ENCODE measurements around the gene GALNT17. TPM values are rescaled to one million over a fixed set of nuclear protein-coding genes. Genes with fewer than 3 reads are reported as not detected.

GALNT17 gene
- total RNA-seq, 2 donors from 2014 or later = 0.35 to 2.4 TPM

DNA sequence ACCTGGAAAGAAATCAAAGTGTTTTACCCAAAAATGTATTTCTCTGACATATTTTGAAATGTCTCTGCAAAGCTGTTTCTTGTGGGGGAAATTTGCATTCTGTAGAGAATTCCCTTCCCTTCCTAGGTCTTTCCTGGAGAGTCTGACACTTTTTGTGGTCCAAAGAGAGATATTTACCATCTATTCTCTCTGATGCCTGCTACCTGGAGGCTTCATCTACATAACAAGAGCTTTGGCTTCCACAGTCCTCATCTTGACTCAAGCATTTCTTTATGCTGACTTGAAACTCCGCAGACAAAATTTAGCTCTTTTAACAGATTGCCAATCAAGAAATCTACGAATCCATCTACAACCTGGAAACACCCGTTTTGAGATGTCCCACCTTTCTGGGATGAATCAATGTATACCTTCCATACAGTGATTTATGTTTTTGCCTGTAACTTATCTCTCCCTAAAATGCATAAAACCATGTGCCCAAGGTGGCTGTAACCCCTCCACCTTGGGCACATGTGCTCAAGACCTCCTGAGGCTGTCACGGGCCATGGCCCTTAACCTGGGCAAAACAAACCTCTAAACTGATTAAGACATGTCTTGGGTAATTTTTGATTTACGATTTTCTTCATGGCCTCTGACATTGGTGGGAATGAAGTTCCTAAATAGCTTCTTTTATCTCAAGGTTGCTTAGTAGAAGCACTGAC is 334.7 kb downstream of the GALNT17 start:
- ATAC-seq (no peak), DNase-seq (no peak)
- intact Hi-C loops (cut with DNase I) = no loop called here

- intact Hi-C loops (cut with DNase I) = no loop called here
- no peak for DNase-seq
- no peak for ATAC-seq
Observed at GRCh38 chr7:71470326-71470725, 338.4 kb downstream of the GALNT17 start.

- intact Hi-C loops (cut with DNase I) = no loop called here
- no peak for DNase-seq
- ATAC-seq = no peak
Observed at GRCh38 chr7:71470830-71471229, 338.9 kb downstream of the GALNT17 start.

DNA sequence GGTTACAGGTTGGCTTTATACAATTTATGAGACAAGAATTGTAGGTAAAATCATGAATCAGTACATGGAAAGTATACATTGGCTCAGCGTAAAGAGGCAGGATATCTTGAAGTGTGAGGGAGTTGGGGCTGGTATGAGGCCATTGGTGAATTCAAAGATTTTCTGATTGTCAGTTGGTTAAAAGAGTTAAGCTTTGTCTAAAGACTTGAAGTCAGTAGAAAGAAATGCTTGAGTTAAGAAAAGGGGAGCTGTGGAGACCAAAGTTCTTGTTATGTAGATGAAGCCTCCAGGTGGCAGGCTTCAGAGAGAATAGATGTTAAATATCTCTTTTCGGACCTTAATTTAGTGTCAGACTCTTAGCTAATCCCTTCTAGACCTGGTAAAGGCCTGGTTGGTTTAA is 341.0 kb downstream of the GALNT17 start:
- no peak for DNase-seq
- intact Hi-C loops (cut with DNase I) = no loop called here
- ATAC-seq = no peak

- no peak for DNase-seq
- ATAC-seq = no peak
- intact Hi-C loops (cut with DNase I) = no loop called here
Observed at GRCh38 chr7:71473366-71473967, 341.5 kb downstream of the GALNT17 start.

DNA sequence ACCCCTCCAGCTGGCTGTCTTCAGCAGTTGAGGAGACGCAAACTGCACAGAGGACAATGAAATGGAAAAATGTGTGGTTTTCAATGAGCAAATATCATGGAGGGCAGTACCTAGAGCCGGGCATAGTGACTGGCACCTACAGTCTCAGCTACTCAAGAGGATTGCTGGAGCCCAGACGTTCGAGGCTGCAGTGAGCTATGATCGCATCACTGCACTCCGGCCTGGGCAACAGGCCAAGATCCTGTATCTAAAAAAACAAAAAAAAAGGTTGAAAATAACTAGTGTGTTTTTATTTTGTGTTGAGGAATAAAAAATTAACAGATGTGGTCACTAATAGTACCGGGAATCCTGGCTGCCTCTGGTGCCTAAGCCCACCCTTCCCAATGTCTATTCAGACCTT is 345.5 kb downstream of the GALNT17 start:
- intact Hi-C loops (cut with DNase I) = no loop called here
- DNase-seq (no peak), ATAC-seq (no peak)

DNA sequence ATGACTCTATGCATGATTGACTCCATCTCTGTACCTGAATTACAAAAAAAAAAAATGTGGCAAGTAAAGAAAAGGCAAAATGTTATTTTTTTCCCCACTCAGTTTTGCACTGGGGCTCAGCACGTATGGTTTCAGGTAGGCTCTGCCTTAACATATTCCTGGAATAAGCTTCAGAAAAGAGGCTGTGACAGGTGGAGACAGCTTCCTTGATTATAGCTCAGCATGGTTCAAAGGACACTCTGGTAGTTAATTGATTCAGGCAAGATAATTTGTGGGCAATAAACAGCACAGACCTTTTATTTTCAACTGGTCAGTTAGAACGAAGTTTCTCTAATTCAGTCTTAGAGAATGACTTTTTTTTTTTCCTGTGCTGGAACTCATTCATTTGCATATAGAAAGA is 347.3 kb downstream of the GALNT17 start:
- DNase-seq = no peak
- ATAC-seq = no peak
- intact Hi-C loops (cut with DNase I) = no loop called here

GRCh38 chr7:71480791-71481190 is 348.8 kb downstream of the GALNT17 start:
- ATAC-seq (no peak), DNase-seq (no peak)
- intact Hi-C loops (cut with DNase I) = no loop called here

DNA sequence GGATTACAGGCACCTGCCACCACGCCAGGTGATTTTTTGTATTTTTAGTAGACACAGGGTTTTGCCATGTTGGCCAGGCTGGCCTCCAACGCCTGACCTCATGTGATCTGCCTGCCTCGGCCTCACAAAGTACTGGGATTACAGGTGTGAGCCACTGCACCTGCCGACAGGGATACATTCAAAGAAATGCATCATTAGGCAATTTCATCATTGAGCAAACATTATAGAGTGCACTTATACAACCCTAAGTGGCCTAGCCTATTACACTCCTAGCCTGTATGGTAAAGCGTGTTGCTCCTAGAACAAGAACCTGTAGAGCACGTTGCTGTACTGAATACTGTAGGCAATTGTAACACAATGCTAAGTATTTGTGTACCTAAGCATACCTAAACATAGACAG is 350.3 kb downstream of the GALNT17 start:
- ATAC-seq (no peak), DNase-seq (no peak)

DNA sequence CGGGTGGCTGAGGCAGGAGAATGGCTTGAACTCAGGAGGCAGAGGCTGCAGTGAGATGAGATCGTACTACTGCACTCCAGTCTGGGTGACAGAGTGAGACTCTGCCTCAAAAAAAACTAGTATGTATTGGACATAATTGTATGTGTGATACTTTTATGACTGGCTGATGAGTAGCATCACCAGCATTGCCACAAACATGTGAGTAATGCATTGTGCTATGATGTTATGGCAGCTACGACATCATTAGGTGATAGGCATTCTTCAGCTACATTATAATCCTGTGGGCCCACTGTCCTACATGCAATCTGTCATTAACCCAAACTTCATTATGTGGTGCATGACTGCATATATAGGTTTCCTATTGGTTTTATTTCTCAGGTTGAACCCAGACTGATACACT is 352.4 kb downstream of the GALNT17 start:
- DNase-seq = no peak
- no peak for ATAC-seq
- intact Hi-C loops (cut with DNase I) = no loop called here

More for the DNA sequence above, 350.3 kb downstream of the GALNT17 start:
- intact Hi-C loops (cut with DNase I) = no loop called here

DNA sequence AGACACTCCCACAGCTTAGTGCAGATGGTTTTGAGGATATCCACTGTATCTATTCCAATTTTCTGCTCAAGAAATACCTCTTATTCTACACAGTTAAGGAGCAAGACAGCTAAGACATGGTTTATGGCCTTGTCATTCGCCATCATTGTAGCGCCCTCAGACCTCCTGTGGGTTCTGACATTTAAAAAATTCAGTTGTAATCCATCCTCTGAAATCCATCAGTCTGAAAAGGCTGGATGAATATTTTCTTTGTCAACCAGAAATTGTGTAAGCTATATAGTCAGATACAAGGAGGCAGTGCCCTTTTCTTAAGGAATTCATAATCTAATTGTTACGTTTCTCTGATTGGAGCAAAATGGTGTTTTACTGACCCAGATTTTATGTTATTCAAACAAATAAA is 353.6 kb downstream of the GALNT17 start:
- DNase-seq = no peak
- intact Hi-C loops (cut with DNase I) = no loop called here
- no peak for ATAC-seq

DNA sequence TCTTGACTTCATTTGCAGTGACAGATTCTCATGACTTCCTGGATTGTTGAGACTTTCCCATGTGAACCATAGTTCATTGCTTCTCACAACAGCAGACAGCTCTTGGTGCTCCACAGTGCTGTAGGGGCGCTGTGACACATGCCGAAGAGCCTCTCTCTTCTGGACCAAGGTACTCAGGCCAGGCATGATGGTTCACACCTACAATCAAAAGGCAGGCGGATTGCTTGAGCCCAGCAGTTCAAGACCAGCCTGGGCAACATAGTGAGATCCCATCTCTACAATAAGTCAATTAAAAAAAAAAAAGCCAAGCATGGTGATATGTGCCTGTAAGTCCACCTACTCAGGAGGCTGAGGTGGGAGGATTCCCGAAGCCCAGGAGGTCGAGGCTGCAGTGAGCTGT is 354.5 kb downstream of the GALNT17 start:
- intact Hi-C loops (cut with DNase I) = no loop called here
- ATAC-seq = no peak

GRCh38 chr7:71486856-71487628 is 355.1 kb downstream of the GALNT17 start:
- ATAC-seq (peak in 1 of 2 donors; percentile 85), DNase-seq (peak; percentile 42)

More for the DNA sequence above, 354.5 kb downstream of the GALNT17 start:
- no peak for DNase-seq

GRCh38 chr7:71488308-71488707 is 356.4 kb downstream of the GALNT17 start:
- intact Hi-C loops (cut with DNase I) = no loop called here
- DNase-seq (no peak), ATAC-seq (no peak)

More at GRCh38 chr7:71486856-71487628, 355.1 kb downstream of the GALNT17 start:
- intact Hi-C loops (cut with DNase I) = no loop called here

GRCh38 chr7:71491336-71491735 is 359.4 kb downstream of the GALNT17 start:
- intact Hi-C loops (cut with DNase I) = no loop called here
- DNase-seq (no peak), ATAC-seq (no peak)

DNA sequence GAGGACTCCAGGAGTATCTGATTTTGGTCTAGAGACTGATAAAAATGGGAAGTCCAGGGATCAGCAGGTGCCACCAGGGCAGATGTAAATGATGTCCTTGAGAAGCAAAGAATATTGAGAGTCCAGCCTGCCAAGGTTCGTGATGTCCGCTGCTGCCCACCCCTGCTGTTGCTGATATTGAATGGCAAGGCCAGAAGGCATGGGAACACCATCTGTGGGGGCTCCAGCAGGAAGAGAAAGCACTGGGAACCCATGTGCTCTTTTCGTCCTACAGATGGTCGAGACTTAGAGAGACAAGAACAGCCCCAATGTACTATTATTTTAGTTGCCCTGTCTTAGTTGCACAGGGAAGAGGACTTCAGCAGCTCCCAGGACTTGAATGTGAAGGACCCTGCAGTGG is 363.9 kb downstream of the GALNT17 start:
- no peak for DNase-seq
- intact Hi-C loops (cut with DNase I) = no loop called here
- ATAC-seq = no peak

DNA sequence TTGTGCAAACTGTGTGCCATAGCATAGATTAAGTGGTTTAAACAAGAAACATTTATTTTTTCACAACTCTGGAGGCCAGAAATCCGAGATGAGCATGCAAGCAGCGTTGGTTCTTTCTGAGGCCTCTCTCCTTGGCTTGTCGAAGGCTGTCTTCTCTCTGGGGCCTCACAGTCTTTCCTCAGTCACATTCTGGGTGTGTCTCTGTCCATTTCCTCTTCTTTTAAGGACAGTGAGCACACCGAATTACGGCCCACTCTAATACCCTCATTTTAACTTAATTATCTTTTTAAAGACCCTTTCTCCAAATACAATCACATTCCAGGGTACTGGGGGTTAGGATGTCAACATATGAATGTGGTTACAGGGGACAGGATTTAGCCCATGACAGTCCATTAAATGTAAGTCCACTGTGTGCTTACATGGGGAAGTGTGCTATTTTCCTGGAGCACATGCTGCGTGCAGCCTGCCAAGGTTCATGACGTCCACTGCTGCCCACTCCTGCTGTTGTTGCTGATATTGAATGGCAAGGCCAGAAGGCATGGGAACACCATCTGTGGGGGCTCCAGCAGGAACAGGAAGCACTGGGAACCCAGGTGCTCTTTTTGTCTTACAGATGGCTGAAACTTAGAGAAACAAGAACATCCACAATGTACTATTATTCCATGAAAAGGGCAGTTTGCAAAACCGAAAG is 365.5 kb downstream of the GALNT17 start:
- ATAC-seq (peak; percentile 30 to 76), DNase-seq (peak; percentile 59)
- intact Hi-C loops (cut with DNase I) = no loop called here

GRCh38 chr7:71498381-71498780 is 366.4 kb downstream of the GALNT17 start:
- DNase-seq = no peak
- no peak for ATAC-seq
- intact Hi-C loops (cut with DNase I) = no loop called here

GRCh38 chr7:71504697-71505441 is 372.9 kb downstream of the GALNT17 start:
- ATAC-seq = no peak
- no peak for DNase-seq
- intact Hi-C loops (cut with DNase I) = no loop called here

Data from left cardiac atrium (tissue), 4 donors.